GM12801 (cell line): ENCODE data around the gene DEDD.

Experiments used
- TF ChIP-seq, protein P1 (sequence below): IDR thresholded peaks from one replicate; pipeline ENCODE4 v1.5.1; 2011; ENCODE audit warnings: control low read depth; ENCODE audit not compliant: insufficient read length; ENCODE audit errors: extremely low read depth

DEDD gene

GRCh38 chr1:161175771-161176453, 43.4 kb upstream of the DEDD start:
- TF ChIP-seq, protein P1, sequence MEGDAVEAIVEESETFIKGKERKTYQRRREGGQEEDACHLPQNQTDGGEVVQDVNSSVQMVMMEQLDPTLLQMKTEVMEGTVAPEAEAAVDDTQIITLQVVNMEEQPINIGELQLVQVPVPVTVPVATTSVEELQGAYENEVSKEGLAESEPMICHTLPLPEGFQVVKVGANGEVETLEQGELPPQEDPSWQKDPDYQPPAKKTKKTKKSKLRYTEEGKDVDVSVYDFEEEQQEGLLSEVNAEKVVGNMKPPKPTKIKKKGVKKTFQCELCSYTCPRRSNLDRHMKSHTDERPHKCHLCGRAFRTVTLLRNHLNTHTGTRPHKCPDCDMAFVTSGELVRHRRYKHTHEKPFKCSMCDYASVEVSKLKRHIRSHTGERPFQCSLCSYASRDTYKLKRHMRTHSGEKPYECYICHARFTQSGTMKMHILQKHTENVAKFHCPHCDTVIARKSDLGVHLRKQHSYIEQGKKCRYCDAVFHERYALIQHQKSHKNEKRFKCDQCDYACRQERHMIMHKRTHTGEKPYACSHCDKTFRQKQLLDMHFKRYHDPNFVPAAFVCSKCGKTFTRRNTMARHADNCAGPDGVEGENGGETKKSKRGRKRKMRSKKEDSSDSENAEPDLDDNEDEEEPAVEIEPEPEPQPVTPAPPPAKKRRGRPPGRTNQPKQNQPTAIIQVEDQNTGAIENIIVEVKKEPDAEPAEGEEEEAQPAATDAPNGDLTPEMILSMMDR: no peak

DNA sequence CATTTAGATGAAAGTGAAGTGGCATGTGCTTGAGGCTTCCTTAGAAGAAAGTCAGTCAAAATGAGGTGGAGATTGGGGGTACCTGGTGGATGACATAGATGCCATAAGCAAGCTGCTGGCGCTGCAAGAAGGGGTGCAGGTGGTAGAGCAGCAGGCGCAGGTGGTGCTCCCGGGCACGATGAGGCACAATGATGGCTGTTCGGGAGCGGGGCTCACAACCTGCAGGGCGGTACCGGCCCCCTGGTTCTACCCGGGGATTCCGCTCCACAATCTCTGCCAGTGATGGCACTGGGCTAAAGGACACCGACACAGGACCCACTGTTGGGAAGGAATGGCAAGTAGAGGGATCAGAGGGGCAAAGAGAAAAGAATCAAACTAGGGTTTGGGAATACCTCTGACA, 42.4 kb upstream of the DEDD start:
- TF ChIP-seq, protein P1: no peak

- TF ChIP-seq, protein P1: no peak
Observed at GRCh38 chr1:161173711-161174110, 41.2 kb upstream of the DEDD start.

DNA sequence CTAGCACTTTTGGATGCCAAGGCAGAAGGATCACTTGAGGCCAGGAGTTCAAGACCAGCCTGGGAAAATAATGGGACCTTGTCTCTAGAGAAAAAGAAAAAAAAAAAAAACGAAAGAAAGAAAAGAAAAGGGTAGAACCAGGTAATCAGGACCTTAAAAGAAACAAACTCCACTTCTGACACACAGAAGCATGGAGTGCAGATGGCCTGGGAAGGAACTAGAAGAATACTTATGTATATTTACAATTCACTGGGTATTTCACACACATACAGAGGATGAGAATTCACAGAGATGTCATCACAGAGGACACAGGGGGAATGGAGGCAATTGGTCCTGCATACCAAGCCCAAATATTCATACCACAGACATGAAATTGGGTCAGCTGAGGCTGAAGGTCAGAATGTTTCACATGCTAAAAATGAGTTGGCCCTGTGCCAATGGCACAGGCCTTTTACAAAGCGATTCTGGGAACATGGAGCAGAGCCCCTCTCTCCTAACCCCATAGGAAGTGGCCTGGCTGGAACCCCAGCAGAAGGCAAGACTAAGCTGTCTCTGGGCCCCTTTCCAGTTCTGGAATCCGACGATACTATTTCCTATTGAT, 40.4 kb upstream of the DEDD start:
- TF ChIP-seq, protein P1: no peak

GRCh38 chr1:161172349-161172748, 39.9 kb upstream of the DEDD start:
- TF ChIP-seq, protein P1: no peak

- TF ChIP-seq, protein P1: no peak
Observed at GRCh38 chr1:161171696-161172095, 39.2 kb upstream of the DEDD start.

DNA sequence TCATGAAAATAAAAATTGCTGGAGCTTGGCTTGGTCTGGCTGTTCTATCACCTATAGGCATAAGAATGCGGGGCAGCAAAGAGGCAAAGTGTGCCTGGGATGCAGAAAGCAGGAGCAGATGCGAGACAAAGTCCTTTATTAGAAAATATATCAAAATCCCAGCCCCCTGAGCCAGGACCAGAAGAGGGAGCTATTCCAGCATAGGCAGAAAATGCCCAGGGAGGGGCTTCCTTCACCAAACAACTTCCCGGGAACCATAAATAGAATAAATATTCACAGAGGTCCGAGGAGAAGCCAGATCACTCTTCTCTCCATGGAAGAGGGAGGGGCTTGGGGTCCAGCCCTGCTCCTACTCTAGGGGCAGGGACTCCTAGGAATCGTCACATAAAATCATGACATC, 38.7 kb upstream of the DEDD start:
- TF ChIP-seq, protein P1: no peak

- TF ChIP-seq, protein P1: no peak
Observed at GRCh38 chr1:161168906-161169305, 36.4 kb upstream of the DEDD start.
